H1 (cell line): Measurements from ENCODE around the gene TFF3. TPM values are rescaled to one million over a fixed set of nuclear protein-coding genes. Genes with fewer than 3 reads are reported as not detected.

Experiments used
- CHD7 ChIP-seq: fragments of 300-600 bp; sonication (generic); IDR thresholded peaks from 2 replicates; pipeline ENCODE4 v1.7.1; 2012; ENCODE audit warnings: low read length, moderate library complexity, mild to moderate bottlenecking, inconsistent platforms; ENCODE audit not compliant: insufficient replicate concordance
- polyA plus RNA-seq, 7 experiments: library from polyadenylated mRNA; depleted of rRNA in 3 of 7; stranded (reverse) in 5 of 7; unstranded in 2 of 7; fragments of >200 nt in 5 of 7; fragments of 200-250 nt in 2 of 7; gene quantifications; 1 replicate in 5 of 7; 2 replicates in 1 of 7; 4 replicates in 1 of 7; pipeline versions ENCODE4 v1.2.1 to v1.2.3, GENCODE V29; 2011 to 2013; ENCODE audit warnings: missing spikeins in 2 of 7, mixed read lengths in 2 of 7
- total RNA-seq: library from RNA; stranded (reverse); fragmentation: NEBNext Ultra II Directional; extraction: Animal tissue kit (Norgen Biotek cat#: 25700); gene quantifications from 2 replicates; pipeline ENCODE4 v1.2.1, GENCODE V29; 2021

TFF3 gene
- total and polyA plus RNA-seq, 2 of the 8 experiments (the other 6 are each of a cell fraction or from before 2014, with no cell fraction given) = 1.7 to 6.7 TPM

DNA sequence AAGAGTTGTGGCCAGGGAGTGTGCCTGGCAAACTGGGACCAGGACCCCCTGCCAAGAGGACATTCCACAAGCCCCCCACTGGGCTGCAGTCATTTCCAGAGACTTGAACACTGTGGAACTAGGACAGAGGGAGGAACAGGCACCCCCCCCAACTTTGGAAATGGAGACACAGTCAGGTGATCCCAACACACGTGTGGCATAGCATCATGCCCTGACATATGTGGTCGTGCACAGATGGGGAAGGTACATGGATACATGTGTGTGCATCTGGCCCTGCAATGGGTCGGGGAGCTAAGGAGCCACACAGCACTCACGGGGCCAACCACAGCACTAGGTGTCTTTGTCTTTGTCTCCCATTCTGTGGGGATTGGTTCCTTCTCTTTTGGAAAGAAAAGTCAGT is 6.6 kb upstream of the TFF3 start (continued):
- TF ChIP-seq CHD7 = no peak
